ENCODE data around the gene C10orf90.

GRCh38 chr10:126479280-126479895, 191.1 kb downstream of the C10orf90 start:
- TF ChIP-seq, protein P1, sequence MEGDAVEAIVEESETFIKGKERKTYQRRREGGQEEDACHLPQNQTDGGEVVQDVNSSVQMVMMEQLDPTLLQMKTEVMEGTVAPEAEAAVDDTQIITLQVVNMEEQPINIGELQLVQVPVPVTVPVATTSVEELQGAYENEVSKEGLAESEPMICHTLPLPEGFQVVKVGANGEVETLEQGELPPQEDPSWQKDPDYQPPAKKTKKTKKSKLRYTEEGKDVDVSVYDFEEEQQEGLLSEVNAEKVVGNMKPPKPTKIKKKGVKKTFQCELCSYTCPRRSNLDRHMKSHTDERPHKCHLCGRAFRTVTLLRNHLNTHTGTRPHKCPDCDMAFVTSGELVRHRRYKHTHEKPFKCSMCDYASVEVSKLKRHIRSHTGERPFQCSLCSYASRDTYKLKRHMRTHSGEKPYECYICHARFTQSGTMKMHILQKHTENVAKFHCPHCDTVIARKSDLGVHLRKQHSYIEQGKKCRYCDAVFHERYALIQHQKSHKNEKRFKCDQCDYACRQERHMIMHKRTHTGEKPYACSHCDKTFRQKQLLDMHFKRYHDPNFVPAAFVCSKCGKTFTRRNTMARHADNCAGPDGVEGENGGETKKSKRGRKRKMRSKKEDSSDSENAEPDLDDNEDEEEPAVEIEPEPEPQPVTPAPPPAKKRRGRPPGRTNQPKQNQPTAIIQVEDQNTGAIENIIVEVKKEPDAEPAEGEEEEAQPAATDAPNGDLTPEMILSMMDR (IDR thresholded peaks at IDR 0.05; ENCODE audit: low read length): no peak
- TF ChIP-seq EZH2 (IDR thresholded peaks at IDR 0.05; ENCODE audit: borderline replicate concordance, low read length): no peak
